ENCODE data around the gene LRRC8C. TPM values are rescaled to one million over a fixed set of nuclear protein-coding genes. Genes with fewer than 3 reads are reported as not detected.

LRRC8C gene
- total and polyA plus RNA-seq, 2 of the 8 experiments (the other 6 are each of a cell fraction or from before 2014, with no cell fraction given): 1.1 to 2.1 TPM

DNA sequence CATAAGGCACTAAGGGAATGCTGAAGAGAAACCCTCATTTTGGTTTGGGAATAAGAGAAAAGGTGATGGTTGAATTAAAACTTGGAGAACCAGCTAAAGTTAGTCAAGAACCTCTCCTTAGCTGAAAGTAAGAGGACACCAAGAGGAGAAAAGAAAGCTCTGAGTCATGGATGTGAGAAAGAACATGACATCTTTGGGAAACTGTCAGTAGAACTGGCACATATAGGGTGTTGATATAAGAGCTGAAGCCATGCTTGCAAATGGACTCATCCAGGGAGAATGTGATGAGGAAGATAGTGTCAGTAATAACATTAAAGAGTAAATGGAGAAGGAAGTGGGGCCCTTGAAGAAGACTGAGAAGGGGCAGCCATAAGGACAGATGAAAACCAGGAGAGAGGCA lies 54.3 kb downstream of the LRRC8C start (continued):
- TF ChIP-seq, protein P1, sequence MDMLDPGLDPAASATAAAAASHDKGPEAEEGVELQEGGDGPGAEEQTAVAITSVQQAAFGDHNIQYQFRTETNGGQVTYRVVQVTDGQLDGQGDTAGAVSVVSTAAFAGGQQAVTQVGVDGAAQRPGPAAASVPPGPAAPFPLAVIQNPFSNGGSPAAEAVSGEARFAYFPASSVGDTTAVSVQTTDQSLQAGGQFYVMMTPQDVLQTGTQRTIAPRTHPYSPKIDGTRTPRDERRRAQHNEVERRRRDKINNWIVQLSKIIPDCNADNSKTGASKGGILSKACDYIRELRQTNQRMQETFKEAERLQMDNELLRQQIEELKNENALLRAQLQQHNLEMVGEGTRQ (IDR thresholded peaks at IDR 0.05; ENCODE audit: low read length): no peak
- TF ChIP-seq CHD2 (IDR thresholded peaks at IDR 0.05; ENCODE audit: low read length) (no peak), MAFK (IDR thresholded peaks at IDR 0.05; ENCODE audit: low read depth, low read length) (no peak)

All from H1 (cell line).